Measurements from ENCODE around the gene XPO6.

XPO6 gene

GRCh38 chr16:28166394-28167208 lies 45.2 kb downstream of the XPO6 start:
- H3K4me3 ChIP-seq (ENCODE audit: low read depth, low read length), result no peak overlapping the region
- DNase-seq (ENCODE audit: low read depth), result no peak
- in situ Hi-C loops (cut with HindIII; ENCODE audit: low sequenced_read_pairs), result no loop called here
- TF ChIP-seq CTCF (IDR thresholded peaks at IDR 0.05; ENCODE audit: low read depth, low read length, missing control alignments), result no peak

DNA sequence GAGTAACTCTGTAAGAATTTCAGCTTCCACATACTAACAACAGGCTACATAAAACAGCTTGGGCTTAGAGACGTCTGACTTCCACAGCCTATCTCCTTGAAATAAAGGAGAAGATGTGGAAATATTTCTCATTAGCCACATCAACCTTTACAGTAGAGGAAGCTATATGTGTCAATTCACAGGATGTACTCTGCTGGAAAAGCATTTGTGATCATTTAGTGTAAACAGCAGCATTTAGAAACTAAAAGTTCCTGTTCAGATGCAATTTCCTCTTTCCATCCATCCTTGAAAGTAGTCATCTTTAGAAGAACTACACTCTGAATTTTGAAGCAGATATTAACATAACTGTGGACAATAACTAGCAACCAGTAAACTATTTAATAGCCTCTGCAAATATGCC lies 46.2 kb downstream of the XPO6 start:
- TF ChIP-seq CTCF (IDR thresholded peaks at IDR 0.05; ENCODE audit: low read depth, low read length, missing control alignments), result no peak
- in situ Hi-C loops (cut with HindIII; ENCODE audit: low sequenced_read_pairs), result no loop called here
- no peak overlapping the region for H3K4me3 ChIP-seq (ENCODE audit: low read depth, low read length)
- DNase-seq (ENCODE audit: low read depth), result no peak

DNA sequence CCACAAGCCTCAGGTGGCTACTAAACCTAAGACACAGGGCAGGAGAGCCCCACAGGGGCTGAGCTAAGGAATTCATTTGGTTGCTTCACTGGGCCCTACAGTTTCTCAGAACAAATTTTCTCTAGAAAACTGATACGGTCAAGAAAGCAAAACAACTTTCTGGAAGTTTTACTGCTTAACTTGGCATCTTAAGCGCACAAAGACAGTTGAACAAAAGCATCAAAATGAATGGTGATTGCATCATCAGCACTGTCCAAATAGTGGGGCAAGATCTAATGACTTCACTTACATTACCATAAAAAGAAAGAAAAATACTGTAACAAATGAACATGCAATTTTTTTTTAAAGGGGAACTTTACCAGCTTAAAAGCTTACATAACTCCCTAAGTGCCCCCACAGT lies 47.6 kb downstream of the XPO6 start:
- H3K4me3 ChIP-seq (ENCODE audit: low read depth, low read length), result no peak overlapping the region
- in situ Hi-C loops (cut with HindIII; ENCODE audit: low sequenced_read_pairs), result no loop called here
- TF ChIP-seq CTCF (IDR thresholded peaks at IDR 0.05; ENCODE audit: low read depth, low read length, missing control alignments), result no peak
- peak; percentile 77 for DNase-seq (ENCODE audit: low read depth)

GRCh38 chr16:28163699-28164098 lies 48.1 kb downstream of the XPO6 start:
- TF ChIP-seq CTCF (IDR thresholded peaks at IDR 0.05; ENCODE audit: low read depth, low read length, missing control alignments), result no peak
- in situ Hi-C loops (cut with HindIII; ENCODE audit: low sequenced_read_pairs), result no loop called here
- no peak overlapping the region for H3K4me3 ChIP-seq (ENCODE audit: low read depth, low read length)
- no peak for DNase-seq (ENCODE audit: low read depth)

DNA sequence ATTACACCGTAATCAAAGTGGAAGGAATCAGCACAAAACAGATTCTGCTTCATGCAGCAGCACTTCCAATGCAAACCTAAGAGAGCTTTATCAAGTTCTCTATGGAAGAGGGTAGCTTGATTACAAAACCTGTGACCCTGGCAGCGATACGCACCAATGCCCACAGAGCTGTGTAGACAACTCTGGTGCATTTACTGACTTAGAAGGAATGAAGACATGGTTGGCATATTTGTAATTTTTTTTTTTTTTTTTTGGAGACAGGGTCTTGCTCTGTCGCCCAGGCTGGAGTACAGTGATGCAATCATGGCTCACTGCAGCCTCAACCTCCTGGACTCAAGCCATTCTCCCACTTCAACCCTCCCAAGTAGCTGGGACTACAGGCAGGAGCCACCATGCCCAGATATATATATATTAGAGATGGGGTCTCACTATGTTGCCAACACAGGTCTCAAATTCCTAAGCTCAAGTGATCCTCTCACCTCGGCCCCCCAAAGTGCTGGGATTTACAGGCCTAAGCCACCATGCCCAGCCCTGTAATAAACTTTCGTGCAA lies 49.4 kb downstream of the XPO6 start:
- in situ Hi-C loops (cut with HindIII; ENCODE audit: low sequenced_read_pairs), result no loop called here
- DNase-seq (ENCODE audit: low read depth), result no peak
- H3K4me3 ChIP-seq (ENCODE audit: low read depth, low read length), result no peak overlapping the region
- TF ChIP-seq CTCF (IDR thresholded peaks at IDR 0.05; ENCODE audit: low read depth, low read length, missing control alignments), result no peak

DNA sequence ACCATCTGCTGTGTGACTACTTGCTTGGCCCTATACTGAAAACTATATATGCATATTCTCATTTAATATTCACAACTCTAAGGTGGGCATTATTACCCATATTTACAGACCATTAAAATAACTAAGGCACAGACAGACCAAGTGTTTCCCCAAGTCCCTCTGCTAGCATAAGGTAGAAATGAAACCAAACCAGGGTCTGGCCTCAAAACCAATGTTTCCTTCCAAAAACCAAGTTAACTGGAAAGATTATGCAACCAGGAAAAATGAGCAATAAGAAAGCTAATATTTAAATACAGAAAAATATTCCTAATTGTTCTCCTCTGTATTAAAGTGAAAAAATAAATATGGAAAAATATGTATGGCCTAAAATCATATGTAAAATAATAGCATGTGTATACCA lies 50.1 kb downstream of the XPO6 start:
- in situ Hi-C loops (cut with HindIII; ENCODE audit: low sequenced_read_pairs), result no loop called here

More for the DNA sequence above, 50.1 kb downstream of the XPO6 start:
- H3K4me3 ChIP-seq (ENCODE audit: low read depth, low read length), result no peak overlapping the region
- DNase-seq (ENCODE audit: low read depth), result no peak
- no peak for TF ChIP-seq CTCF (IDR thresholded peaks at IDR 0.05; ENCODE audit: low read depth, low read length, missing control alignments)

Measured in astrocyte of the cerebellum (primary cell).